ENCODE measurements around the gene TYMS. TPM values are rescaled to one million over a fixed set of nuclear protein-coding genes. Genes with fewer than 3 reads are reported as not detected.

The TYMS gene
- 1 to 10 TPM; 1.1 to 6.1 (median 3.6) TPM for total RNA-seq

DNA sequence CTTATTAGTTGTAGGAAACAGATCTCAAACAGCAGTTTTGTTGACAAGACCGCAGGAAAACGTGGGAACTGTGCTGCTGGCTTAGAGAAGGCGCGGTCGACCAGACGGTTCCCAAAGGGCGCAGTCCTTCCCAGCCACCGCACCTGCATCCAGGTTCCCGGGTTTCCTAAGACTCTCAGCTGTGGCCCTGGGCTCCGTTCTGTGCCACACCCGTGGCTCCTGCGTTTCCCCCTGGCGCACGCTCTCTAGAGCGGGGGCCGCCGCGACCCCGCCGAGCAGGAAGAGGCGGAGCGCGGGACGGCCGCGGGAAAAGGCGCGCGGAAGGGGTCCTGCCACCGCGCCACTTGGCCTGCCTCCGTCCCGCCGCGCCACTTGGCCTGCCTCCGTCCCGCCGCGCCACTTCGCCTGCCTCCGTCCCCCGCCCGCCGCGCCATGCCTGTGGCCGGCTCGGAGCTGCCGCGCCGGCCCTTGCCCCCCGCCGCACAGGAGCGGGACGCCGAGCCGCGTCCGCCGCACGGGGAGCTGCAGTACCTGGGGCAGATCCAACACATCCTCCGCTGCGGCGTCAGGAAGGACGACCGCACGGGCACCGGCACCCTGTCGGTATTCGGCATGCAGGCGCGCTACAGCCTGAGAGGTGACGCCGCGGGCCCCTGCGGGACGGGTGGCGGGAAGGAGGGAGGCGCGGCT lies at the start of gene TYMS:
Gene TYMS, plus strand, starts transcription at position 343 of the 690 bp plus-strand sequence. Its CDS starts 90 bp downstream, at position 433.
- TF ChIP-seq, protein P1, sequence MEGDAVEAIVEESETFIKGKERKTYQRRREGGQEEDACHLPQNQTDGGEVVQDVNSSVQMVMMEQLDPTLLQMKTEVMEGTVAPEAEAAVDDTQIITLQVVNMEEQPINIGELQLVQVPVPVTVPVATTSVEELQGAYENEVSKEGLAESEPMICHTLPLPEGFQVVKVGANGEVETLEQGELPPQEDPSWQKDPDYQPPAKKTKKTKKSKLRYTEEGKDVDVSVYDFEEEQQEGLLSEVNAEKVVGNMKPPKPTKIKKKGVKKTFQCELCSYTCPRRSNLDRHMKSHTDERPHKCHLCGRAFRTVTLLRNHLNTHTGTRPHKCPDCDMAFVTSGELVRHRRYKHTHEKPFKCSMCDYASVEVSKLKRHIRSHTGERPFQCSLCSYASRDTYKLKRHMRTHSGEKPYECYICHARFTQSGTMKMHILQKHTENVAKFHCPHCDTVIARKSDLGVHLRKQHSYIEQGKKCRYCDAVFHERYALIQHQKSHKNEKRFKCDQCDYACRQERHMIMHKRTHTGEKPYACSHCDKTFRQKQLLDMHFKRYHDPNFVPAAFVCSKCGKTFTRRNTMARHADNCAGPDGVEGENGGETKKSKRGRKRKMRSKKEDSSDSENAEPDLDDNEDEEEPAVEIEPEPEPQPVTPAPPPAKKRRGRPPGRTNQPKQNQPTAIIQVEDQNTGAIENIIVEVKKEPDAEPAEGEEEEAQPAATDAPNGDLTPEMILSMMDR (IDR thresholded peaks at IDR 0.05), result peak in 1 of 4 experiments; percentile 23
- TF ChIP-seq EP300 (IDR thresholded peaks at IDR 0.05) (no peak), POLR2A (IDR thresholded peaks at IDR 0.05) (no peak), POLR2AphosphoS5 (IDR thresholded peaks at IDR 0.05) (no peak)
- Histone ChIP-seq H3K27me3 (peaks cover 26% of the 10 kb centered on the region), H3K36me3 (no peaks in the 10 kb centered on the region), H3K4me1 (peaks cover 0 to 19% (median 5%) of the 10 kb centered on the region in 3 donors), H3K4me3 (peak within 1 kb of the TSS; percentile 51 to 80), H3K9me3 (no peaks in the 10 kb centered on the region), H3K27ac (peak within 1 kb of the TSS in 3 of 4 donors; percentile 32 to 75 (median 65))
- ATAC-seq, result peak; percentile 48
- WGBS, 2 donors (ENCODE audit: low coverage in 1 of 2), result 0% methylated on average over 1 of the region's 79 CpGs; no CpG with 5 or more reads in 1 of the 2 donors

DNA sequence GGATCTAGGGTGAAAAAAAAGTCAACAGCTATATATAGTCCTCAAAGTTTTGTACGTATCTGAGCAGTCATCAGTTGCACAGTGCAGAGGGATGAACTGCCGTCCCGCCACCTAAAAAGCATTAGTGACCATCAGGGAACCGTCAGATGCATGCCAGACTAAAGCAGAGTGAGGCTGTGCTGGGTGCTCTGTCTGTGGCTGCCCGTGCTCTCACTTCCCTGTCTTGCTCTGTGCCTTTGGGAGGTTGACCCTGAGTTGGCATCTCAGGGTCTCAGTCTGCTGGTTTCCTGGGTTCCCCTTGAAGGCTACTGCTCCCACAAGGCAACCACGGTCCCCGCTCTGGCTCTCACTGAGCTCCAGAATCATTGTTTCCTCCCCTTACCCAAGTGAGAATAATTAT lies 49.5 kb upstream of the TYMS start:
- ATAC-seq, result peak; percentile 10
- Histone ChIP-seq H3K36me3 (no peaks in the 10 kb centered on the region), H3K4me3 (no peak overlapping the region), H3K27ac (no peak overlapping the region), H3K4me1 (peaks cover 0 to 5% (median 0%) of the 10 kb centered on the region in 3 donors), H3K27me3 (no peaks in the 10 kb centered on the region), H3K9me3 (no peaks in the 10 kb centered on the region)
- WGBS, 2 donors (ENCODE audit: low coverage in 1 of 2), result 100% methylated on average over 1 of the region's 7 CpGs; no CpG with 5 or more reads in 1 of the 2 donors
- TF ChIP-seq POLR2AphosphoS5 (IDR thresholded peaks at IDR 0.05) (no peak), EP300 (IDR thresholded peaks at IDR 0.05) (no peak), POLR2A (IDR thresholded peaks at IDR 0.05) (no peak)
- TF ChIP-seq, protein P1 (IDR thresholded peaks at IDR 0.05), result no peak

DNA sequence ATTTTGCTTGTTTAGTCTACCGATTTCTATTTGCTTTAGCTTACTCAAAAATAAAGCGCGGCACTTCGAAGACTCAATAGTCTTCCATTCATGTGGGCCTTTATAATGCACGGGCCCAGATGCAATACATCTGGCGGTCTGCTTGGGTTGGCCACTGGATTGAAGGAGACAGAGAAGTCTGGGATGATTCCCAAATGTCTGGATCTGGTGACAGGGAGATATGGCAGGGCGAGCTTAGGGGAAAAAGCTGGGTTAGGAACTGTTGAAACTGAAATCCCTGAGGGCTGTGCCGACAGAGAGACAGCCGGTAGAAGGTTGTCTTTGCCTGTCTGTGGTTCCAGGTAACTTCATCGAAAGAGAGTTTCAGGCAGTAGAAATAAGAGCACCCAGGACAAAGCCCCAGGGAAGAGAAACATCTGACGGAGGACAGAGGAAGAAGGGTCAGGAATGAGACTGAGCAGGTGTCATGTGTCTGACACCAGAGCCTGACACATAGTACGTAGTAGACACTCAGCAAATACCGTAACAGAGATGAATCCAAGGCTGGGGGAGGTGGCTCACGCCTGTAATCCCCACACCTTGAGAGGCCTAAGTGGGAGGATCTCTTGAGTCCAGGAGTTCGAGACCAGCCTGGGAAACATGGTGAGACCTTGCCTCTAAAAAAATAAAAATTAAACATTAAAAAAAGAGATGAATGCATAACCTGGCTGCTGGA lies 47.1 kb upstream of the TYMS start:
- ATAC-seq, result peak; percentile 52
- 66 to 82% methylated on average over 9 to 15 of the region's 15 CpGs for WGBS, 2 donors (ENCODE audit: low coverage in 1 of 2)
- no peaks in the 10 kb centered on the region for H3K36me3 ChIP-seq
- H3K4me3 ChIP-seq, result no peak overlapping the region
- TF ChIP-seq POLR2A (IDR thresholded peaks at IDR 0.05) (no peak), POLR2AphosphoS5 (IDR thresholded peaks at IDR 0.05) (no peak), EP300 (IDR thresholded peaks at IDR 0.05) (no peak)
- TF ChIP-seq, protein P1 (IDR thresholded peaks at IDR 0.05), result no peak
- H3K4me1 ChIP-seq, result peaks cover 0 to 5% (median 0%) of the 10 kb centered on the region in 3 donors
- no peaks in the 10 kb centered on the region for H3K9me3 ChIP-seq
- H3K27ac ChIP-seq, result no peak overlapping the region
- no peaks in the 10 kb centered on the region for H3K27me3 ChIP-seq

DNA sequence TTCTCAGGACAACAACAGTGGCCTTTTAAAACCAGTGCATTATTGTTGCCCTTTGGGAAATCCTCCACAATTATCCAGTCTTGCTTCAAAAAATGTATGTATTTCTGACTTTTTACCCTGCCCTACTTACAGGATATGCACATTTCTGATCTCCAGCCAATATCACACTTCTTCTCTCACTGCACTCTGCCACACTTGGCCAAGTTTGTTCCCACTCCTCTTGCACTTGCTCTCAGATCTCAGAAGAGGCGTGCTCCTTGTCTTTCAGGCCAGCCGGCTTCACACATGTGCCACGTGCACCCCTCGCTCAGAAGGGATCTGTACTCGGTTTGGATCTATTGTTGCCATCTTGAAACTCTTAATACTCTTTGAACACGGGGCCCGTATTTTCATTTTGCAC lies 45.3 kb upstream of the TYMS start:
- no peak overlapping the region for H3K4me3 ChIP-seq
- no peak for ATAC-seq
- WGBS, 2 donors (ENCODE audit: low coverage in 1 of 2), result 70 to 92% methylated on average over 4 to 5 of the region's 7 CpGs
- no peak overlapping the region for H3K27ac ChIP-seq
- H3K9me3 ChIP-seq, result no peaks in the 10 kb centered on the region
- H3K4me1 ChIP-seq, result peaks cover 0 to 17% (median 0%) of the 10 kb centered on the region in 3 donors
- H3K27me3 ChIP-seq, result no peaks in the 10 kb centered on the region
- H3K36me3 ChIP-seq, result no peaks in the 10 kb centered on the region
- TF ChIP-seq, protein P1 (IDR thresholded peaks at IDR 0.05), result no peak
- TF ChIP-seq POLR2AphosphoS5 (IDR thresholded peaks at IDR 0.05) (no peak), POLR2A (IDR thresholded peaks at IDR 0.05) (no peak), EP300 (IDR thresholded peaks at IDR 0.05) (no peak)
